SK-N-SH (cell line): ENCODE measurements around the gene GRM8. TPM values are rescaled to one million over a fixed set of nuclear protein-coding genes. Genes with fewer than 3 reads are reported as not detected.

ENCODE experiments used
- CTCF ChIA-PET: fragments of 300-600, 350-600 bp; formaldehyde crosslinking; extraction: SDS; loops from one replicate; lab custom pipeline; 2021; lab: Yijun Ruan, JAX
- POLR2A ChIA-PET: fragments of 350-600 bp; sonication (Branson Sonifier 250); formaldehyde crosslinking; extraction: SDS; loops from one replicate; lab custom pipeline; 2020; ENCODE audit warnings: antibody characterized with exemption, inconsistent platforms; lab: Yijun Ruan, JAX
- DNase-seq: peaks from one replicate; pipeline ENCODE4 v3.0.0; 2012
- H2AFZ ChIP-seq: fragments of 200-600 bp; sonication (generic); 2 replicates; pipeline ENCODE4 v1.8.1; 2016; ENCODE audit warnings: antibody characterized with exemption, mild to moderate bottlenecking, low read depth
- H3F3A ChIP-seq: fragments of 200-600 bp; sonication (generic); replicated peaks from 2 replicates; pipeline ENCODE3; 2016; ENCODE audit warnings: antibody characterized with exemption, mild to moderate bottlenecking; ENCODE audit not compliant: insufficient read depth
- H3K27ac ChIP-seq, 2 experiments: fragments of 200-500 bp in 1 of 2; fragments of 200-600 bp in 1 of 2; sonication (Bioruptor generic) in 1 of 2; sonication (generic), shearing (Covaris generic) in 1 of 2; 2 replicates each; pipeline versions ENCODE4 v1.5.1 to v1.6.1; 2014 to 2016; ENCODE audit warnings: low read depth in 2 of 2, inconsistent platforms in 1 of 2, low read length in 1 of 2, mild to moderate bottlenecking in 1 of 2, mixed read lengths in 1 of 2
- H3K27me3 ChIP-seq: fragments of 200-600 bp; sonication (generic), shearing (Covaris generic); 2 replicates; pipeline ENCODE4 v1.6.1; 2016; ENCODE audit warnings: mixed run types; ENCODE audit not compliant: insufficient read depth
- H3K36me3 ChIP-seq, 2 experiments: fragments of 200-500 bp in 1 of 2; fragments of 200-600 bp in 1 of 2; sonication (Bioruptor generic) in 1 of 2; sonication (generic) in 1 of 2; replicated peaks in 1 of 2; 2 replicates each; pipeline versions ENCODE3 to v1.5.1; 2014 to 2016; ENCODE audit warnings: low read length in 1 of 2, mild to moderate bottlenecking in 1 of 2; ENCODE audit not compliant: insufficient read depth in 2 of 2, control insufficient read depth in 1 of 2
- H3K4me1 ChIP-seq, 2 experiments: fragments of 200-500 bp in 1 of 2; fragments of 200-600 bp in 1 of 2; sonication (Bioruptor generic) in 1 of 2; sonication (generic), shearing (Covaris generic) in 1 of 2; 2 replicates each; pipeline versions ENCODE4 v1.5.1 to v1.6.1; 2014 to 2016; ENCODE audit warnings: low read depth in 1 of 2, low read length in 1 of 2, mixed run types in 1 of 2; ENCODE audit not compliant: insufficient read depth in 2 of 2, control insufficient read depth in 1 of 2
- H3K4me2 ChIP-seq: fragments of 200-600 bp; sonication (generic), shearing (Covaris generic); 2 replicates; pipeline ENCODE4 v1.6.1; 2017; ENCODE audit warnings: mixed run types
- H3K4me3 ChIP-seq, 2 experiments: fragments of 200-500 bp in 1 of 2; fragments of 200-600 bp in 1 of 2; sonication (Bioruptor generic) in 1 of 2; sonication (generic), shearing (Covaris generic) in 1 of 2; 2 replicates each; pipeline versions ENCODE4 v1.5.1 to v1.8.1; 2014 to 2016; ENCODE audit warnings: low read depth in 2 of 2, inconsistent platforms in 1 of 2, low read length in 1 of 2, mild to moderate bottlenecking in 1 of 2, mixed read lengths in 1 of 2, moderate library complexity in 1 of 2
- H3K79me2 ChIP-seq: fragments of 200-600 bp; sonication (generic); 2 replicates; pipeline ENCODE4 v1.8.1; 2017; ENCODE audit warnings: mild to moderate bottlenecking; ENCODE audit not compliant: insufficient read depth
- H3K9ac ChIP-seq: fragments of 200-600 bp; sonication (generic); 2 replicates; pipeline ENCODE4 v1.6.1; 2017; ENCODE audit warnings: mixed run types
- H3K9me2 ChIP-seq: fragments of 200-600 bp; sonication (generic); 2 replicates; pipeline ENCODE4 v1.6.1; 2017; ENCODE audit warnings: mixed run types
- H3K9me3 ChIP-seq: fragments of 200-600 bp; sonication (generic); 2 replicates; pipeline ENCODE4 v1.6.1; 2017; ENCODE audit warnings: mixed run types, mild to moderate bottlenecking, moderate library complexity
- H4K20me1 ChIP-seq: fragments of 200-600 bp; sonication (generic); 2 replicates; pipeline ENCODE4 v1.6.1; 2017; ENCODE audit warnings: mild to moderate bottlenecking, mixed run types; ENCODE audit not compliant: insufficient read depth
- ELF1 ChIP-seq: IDR thresholded peaks from 2 replicates; pipeline ENCODE4 v1.4.0; 2012
- EZH2phosphoT487 ChIP-seq: fragments of 200-600 bp; sonication (generic); IDR thresholded peaks from 2 replicates; pipeline ENCODE4 v1.6.1; 2017; ENCODE audit warnings: low read depth, mixed run types, mild to moderate bottlenecking, antibody characterized with exemption, moderate library complexity, borderline replicate concordance
- GABPA ChIP-seq: IDR thresholded peaks from 2 replicates; pipeline ENCODE4 v1.4.0; 2012; ENCODE audit warnings: low read depth, mild to moderate bottlenecking
- GATA2 ChIP-seq: sonication (generic); formaldehyde crosslinking; IDR thresholded peaks from 2 replicates; pipeline ENCODE4 v1.5.0; 2020; ENCODE audit warnings: mild to moderate bottlenecking, missing genetic modification reagents
- MEF2A ChIP-seq: IDR thresholded peaks from 2 replicates; pipeline ENCODE4 v1.4.0; 2012; ENCODE audit warnings: low read depth, borderline replicate concordance
- MXI1 ChIP-seq: IDR thresholded peaks from 2 replicates; pipeline ENCODE4 v1.6.1; 2012; ENCODE audit warnings: mild to moderate bottlenecking, low read depth, low read length, improper control_type of control experiment
- POLR2AphosphoS5 ChIP-seq: IDR thresholded peaks from 2 replicates; pipeline ENCODE4 v1.6.1; 2012; ENCODE audit warnings: low read depth, low read length
- RAD21 ChIP-seq: IDR thresholded peaks from 2 replicates; pipeline ENCODE4 v1.6.1; 2012; ENCODE audit warnings: mild to moderate bottlenecking, low read length
- RFX5 ChIP-seq: IDR thresholded peaks from 2 replicates; pipeline ENCODE4 v1.6.1; 2012; ENCODE audit warnings: mild to moderate bottlenecking, improper control_type of control experiment, low read length
- RXRA ChIP-seq: IDR thresholded peaks from 2 replicates; pipeline ENCODE4 v1.4.0; 2012; ENCODE audit warnings: low read depth, mild to moderate bottlenecking, borderline replicate concordance
- SIN3A ChIP-seq: IDR thresholded peaks from 2 replicates; pipeline ENCODE4 v1.6.1; 2012; ENCODE audit warnings: low read depth, mild to moderate bottlenecking, low read length, moderate library complexity, borderline replicate concordance
- WGBS: methylation state at CpG from one replicate; pipeline ENCODE4 v1.1.6; 2017; ENCODE audit warnings: low lambda C conversion rate; 5-methylcytosine and 5-hydroxymethylcytosine counted together
- polyA plus RNA-seq, 3 experiments: library from polyadenylated mRNA; depleted of rRNA; stranded (reverse); fragments of >200 nt; gene quantifications; 2 replicates each; pipeline ENCODE4 v1.2.3, GENCODE V29; 2012
- TF ChIP-seq, protein P1 (sequence below): IDR thresholded peaks from 2 replicates; pipeline ENCODE4 v1.6.1; 2012; ENCODE audit warnings: mild to moderate bottlenecking, low read depth, low read length, moderate library complexity
- TF ChIP-seq, protein P2 (sequence below): fragments of 150-350 bp; IDR thresholded peaks from 2 replicates; pipeline ENCODE4 v1.6.1; 2017; ENCODE audit warnings: antibody characterized with exemption, low read length, low read depth, borderline replicate concordance
- TF ChIP-seq, protein P3 (sequence below): IDR thresholded peaks from 2 replicates; pipeline ENCODE4; 2012

Gene GRM8
- polyA plus RNA-seq, 1 of the 3 experiments (the other 2 are of a cell fraction) = 0.10 TPM

DNA sequence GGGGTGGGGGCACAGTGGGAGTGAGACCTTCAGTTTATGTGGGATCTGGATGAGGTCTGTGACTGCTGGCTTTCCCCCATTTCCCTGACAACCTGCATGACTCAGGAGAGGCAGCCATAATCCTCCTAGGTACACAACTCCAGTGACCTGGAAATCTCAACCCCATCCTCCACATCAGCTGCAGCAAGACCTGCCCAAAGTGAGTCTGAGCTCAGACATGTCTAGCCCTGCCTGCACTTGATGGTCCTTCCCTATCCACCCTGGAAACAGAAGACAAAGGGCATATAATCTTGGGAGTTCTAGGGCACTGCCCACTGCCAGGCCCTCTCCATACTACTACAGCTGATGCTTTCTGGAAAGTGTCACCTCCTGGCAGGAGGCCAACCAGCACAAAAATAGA is 75.6 kb downstream of the GRM8 start (continued):
- TF ChIP-seq, protein P1, sequence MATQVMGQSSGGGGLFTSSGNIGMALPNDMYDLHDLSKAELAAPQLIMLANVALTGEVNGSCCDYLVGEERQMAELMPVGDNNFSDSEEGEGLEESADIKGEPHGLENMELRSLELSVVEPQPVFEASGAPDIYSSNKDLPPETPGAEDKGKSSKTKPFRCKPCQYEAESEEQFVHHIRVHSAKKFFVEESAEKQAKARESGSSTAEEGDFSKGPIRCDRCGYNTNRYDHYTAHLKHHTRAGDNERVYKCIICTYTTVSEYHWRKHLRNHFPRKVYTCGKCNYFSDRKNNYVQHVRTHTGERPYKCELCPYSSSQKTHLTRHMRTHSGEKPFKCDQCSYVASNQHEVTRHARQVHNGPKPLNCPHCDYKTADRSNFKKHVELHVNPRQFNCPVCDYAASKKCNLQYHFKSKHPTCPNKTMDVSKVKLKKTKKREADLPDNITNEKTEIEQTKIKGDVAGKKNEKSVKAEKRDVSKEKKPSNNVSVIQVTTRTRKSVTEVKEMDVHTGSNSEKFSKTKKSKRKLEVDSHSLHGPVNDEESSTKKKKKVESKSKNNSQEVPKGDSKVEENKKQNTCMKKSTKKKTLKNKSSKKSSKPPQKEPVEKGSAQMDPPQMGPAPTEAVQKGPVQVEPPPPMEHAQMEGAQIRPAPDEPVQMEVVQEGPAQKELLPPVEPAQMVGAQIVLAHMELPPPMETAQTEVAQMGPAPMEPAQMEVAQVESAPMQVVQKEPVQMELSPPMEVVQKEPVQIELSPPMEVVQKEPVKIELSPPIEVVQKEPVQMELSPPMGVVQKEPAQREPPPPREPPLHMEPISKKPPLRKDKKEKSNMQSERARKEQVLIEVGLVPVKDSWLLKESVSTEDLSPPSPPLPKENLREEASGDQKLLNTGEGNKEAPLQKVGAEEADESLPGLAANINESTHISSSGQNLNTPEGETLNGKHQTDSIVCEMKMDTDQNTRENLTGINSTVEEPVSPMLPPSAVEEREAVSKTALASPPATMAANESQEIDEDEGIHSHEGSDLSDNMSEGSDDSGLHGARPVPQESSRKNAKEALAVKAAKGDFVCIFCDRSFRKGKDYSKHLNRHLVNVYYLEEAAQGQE = no peak
- TF ChIP-seq, protein P2, sequence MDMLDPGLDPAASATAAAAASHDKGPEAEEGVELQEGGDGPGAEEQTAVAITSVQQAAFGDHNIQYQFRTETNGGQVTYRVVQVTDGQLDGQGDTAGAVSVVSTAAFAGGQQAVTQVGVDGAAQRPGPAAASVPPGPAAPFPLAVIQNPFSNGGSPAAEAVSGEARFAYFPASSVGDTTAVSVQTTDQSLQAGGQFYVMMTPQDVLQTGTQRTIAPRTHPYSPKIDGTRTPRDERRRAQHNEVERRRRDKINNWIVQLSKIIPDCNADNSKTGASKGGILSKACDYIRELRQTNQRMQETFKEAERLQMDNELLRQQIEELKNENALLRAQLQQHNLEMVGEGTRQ = no peak

DNA sequence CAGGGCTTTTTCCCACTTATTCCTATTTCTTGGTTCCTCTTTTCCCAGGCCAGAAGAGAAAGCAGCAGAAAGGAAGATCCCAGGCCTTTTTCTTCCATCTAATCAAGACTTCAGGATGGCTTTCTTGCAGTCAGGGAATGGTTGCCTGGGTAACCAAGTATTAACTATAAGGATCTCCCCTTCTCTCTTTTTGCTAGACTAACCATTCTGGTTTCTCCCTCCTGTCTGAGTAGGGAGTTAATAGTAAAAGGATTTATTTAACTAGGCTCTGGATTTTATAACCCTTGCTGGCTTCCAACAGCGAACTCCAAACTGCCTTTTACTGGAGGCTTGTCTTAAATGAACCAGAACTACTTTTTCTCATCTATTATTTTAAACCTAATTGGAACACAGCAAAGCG is 90.4 kb downstream of the GRM8 start:
- Histone ChIP-seq H3K27me3 (no peaks in the 10 kb centered on the region), H3K27ac (no peak overlapping the region), H3K9me3 (peaks cover 5% of the 10 kb centered on the region; the same call in 1 of the 2 replicates), H3K4me3 (no peak overlapping the region), H3K9ac (no peak overlapping the region), H3K79me2 (no peaks in the 10 kb centered on the region), H2AFZ (no peak overlapping the region), H3K36me3 (no peaks in the 10 kb centered on the region), H3K9me2 (0 out of 2 replicates have a peak, but pooled peaks cover 4% of the 10 kb centered on the region), H3K4me1 (no peaks in the 10 kb centered on the region), H4K20me1 (no peaks in the 10 kb centered on the region), H3F3A (no peaks in the 10 kb centered on the region), H3K4me2 (no peak overlapping the region)
- no peak for DNase-seq
- WGBS = 9% methylated on average over 2 of the region's 2 CpGs
- ChIA-PET POLR2A (no interaction called here), CTCF (interaction anchor here (0.7 kb wide), 1 partner anchor 13 kb away, joined by 3 read pairs; no protein-coding TSS in a partner anchor)
- no peak for TF ChIP-seq RFX5
- TF ChIP-seq RAD21 = no peak
- no peak for TF ChIP-seq ELF1
- no peak for TF ChIP-seq GABPA
- TF ChIP-seq POLR2AphosphoS5 = no peak
- no peak for TF ChIP-seq MXI1
- no peak for TF ChIP-seq GATA2
- no peak for TF ChIP-seq RXRA
- TF ChIP-seq MEF2A = no peak
- no peak for TF ChIP-seq SIN3A
- no peak for TF ChIP-seq EZH2phosphoT487
- TF ChIP-seq, protein P3, sequence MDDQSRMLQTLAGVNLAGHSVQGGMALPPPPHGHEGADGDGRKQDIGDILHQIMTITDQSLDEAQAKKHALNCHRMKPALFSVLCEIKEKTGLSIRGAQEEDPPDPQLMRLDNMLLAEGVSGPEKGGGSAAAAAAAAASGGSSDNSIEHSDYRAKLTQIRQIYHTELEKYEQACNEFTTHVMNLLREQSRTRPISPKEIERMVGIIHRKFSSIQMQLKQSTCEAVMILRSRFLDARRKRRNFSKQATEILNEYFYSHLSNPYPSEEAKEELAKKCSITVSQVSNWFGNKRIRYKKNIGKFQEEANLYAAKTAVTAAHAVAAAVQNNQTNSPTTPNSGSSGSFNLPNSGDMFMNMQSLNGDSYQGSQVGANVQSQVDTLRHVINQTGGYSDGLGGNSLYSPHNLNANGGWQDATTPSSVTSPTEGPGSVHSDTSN = no peak
